ENCODE results near the gene NXPE4. TPM values are rescaled to one million over a fixed set of nuclear protein-coding genes. Genes with fewer than 3 reads are reported as not detected.
"Not testable (repeated sequence)": the region's sequence is repeated elsewhere in the genome, so short reads cannot be mapped to it uniquely, and the experiment has no call there.

NXPE4 gene
- total and polyA plus RNA-seq, 4 experiments from 2014 or later, result not detected

DNA sequence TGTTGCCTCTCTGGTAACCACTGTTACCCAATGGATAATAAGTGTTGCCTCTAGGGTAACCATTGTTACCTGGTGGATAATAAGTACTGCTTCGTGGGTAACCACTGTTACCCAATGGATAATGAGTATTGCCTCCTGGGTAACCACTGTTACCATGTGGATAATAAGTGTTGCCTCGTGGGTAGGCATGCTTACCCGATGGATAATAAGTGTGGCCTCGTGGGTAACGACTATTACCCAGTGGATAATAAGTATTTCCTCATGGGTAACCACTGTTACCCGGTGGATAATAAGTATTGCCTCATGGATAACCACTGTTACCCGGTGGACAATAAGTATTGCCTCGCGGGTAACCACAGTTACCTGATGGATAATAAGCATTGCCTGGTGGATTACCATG lies 13.8 kb upstream of the NXPE4 start:
- Mint-ChIP-seq H3K4me1 (no peaks in the 10 kb centered on the region), H3K4me3 (no peak overlapping the region), H3K9me3 (peaks cover 0 to 6% (median under 1%) of the 10 kb centered on the region in 8 donors), H3K27me3 (no peaks in the 10 kb centered on the region), H3K27ac (no peak overlapping the region), H3K36me3 (no peaks in the 10 kb centered on the region)
- POLR2A ChIA-PET (ENCODE audit: partially characterized antibody), result no interaction called here
- Histone ChIP-seq H3K9me3 (ENCODE audit: control insufficient read depth in 1 of 2, low read length in 2 of 2) (no peaks in the 10 kb centered on the region), H3K4me1 (ENCODE audit: insufficient read depth, low read length) (no peaks in the 10 kb centered on the region), H3K27ac (ENCODE audit: low read depth, low read length) (no peak overlapping the region), H3K4me3 (ENCODE audit: low read length in 2 of 2) (no peak overlapping the region), H3K36me3 (ENCODE audit: insufficient read depth, low read length) (no peaks in the 10 kb centered on the region), H3K27me3 (ENCODE audit: insufficient read depth, low read length) (no peaks in the 10 kb centered on the region)
- no peak for DNase-seq
- intact Hi-C loops (cut with micrococcal nuclease), result no loop called here
- CTCF ChIA-PET (ENCODE audit: partially characterized antibody), result no interaction called here

GRCh38 chr11:114608605-114609004 lies 13.0 kb upstream of the NXPE4 start:
- not testable (repeated sequence) for H3K4me1 ChIP-seq (ENCODE audit: insufficient read depth, low read length)

GRCh38 chr11:114607753-114608459 lies 12.3 kb upstream of the NXPE4 start:
- Mint-ChIP-seq H3K36me3 (no peaks in the 10 kb centered on the region), H3K27me3 (no peaks in the 10 kb centered on the region), H3K4me3 (no peak overlapping the region), H3K9me3 (peaks cover 0 to 9% (median 0%) of the 10 kb centered on the region in 8 donors), H3K4me1 (no peaks in the 10 kb centered on the region), H3K27ac (no peak overlapping the region)
- H3K27ac ChIP-seq (ENCODE audit: low read depth, low read length), result no peak overlapping the region
- H3K4me1 ChIP-seq (ENCODE audit: insufficient read depth, low read length), result no peaks in the 10 kb centered on the region
- H3K4me3 ChIP-seq (ENCODE audit: low read length in 2 of 2), result no peak overlapping the region
- intact Hi-C loops (cut with micrococcal nuclease), result no loop called here
- no peaks in the 10 kb centered on the region for H3K36me3 ChIP-seq (ENCODE audit: insufficient read depth, low read length)
- ChIA-PET POLR2A (ENCODE audit: partially characterized antibody) (no interaction called here), CTCF (ENCODE audit: partially characterized antibody) (no interaction called here)
- no peaks in the 10 kb centered on the region for H3K27me3 ChIP-seq (ENCODE audit: insufficient read depth, low read length)
- no peaks in the 10 kb centered on the region for H3K9me3 ChIP-seq (ENCODE audit: control insufficient read depth in 1 of 2, low read length in 2 of 2)
- no peak for DNase-seq

More at GRCh38 chr11:114608605-114609004, 13.0 kb upstream of the NXPE4 start:
- H3K36me3 Mint-ChIP-seq; H3K4me3 ChIP-seq (ENCODE audit: low read length in 2 of 2); H3K27me3 Mint-ChIP-seq; H3K9me3 ChIP-seq (ENCODE audit: control insufficient read depth in 1 of 2, low read length in 2 of 2); DNase-seq; H3K4me1 Mint-ChIP-seq; H3K27ac Mint-ChIP-seq; H3K27ac ChIP-seq (ENCODE audit: low read depth, low read length); H3K36me3 ChIP-seq (ENCODE audit: insufficient read depth, low read length); H3K9me3 Mint-ChIP-seq; H3K4me3 Mint-ChIP-seq; POLR2A ChIA-PET (ENCODE audit: partially characterized antibody); H3K27me3 ChIP-seq (ENCODE audit: insufficient read depth, low read length); intact Hi-C loops (cut with micrococcal nuclease); CTCF ChIA-PET (ENCODE audit: partially characterized antibody): not testable (repeated sequence)

GRCh38 chr11:114606802-114607075 lies 11.2 kb upstream of the NXPE4 start:
- H3K9me3 Mint-ChIP-seq; intact Hi-C loops (cut with micrococcal nuclease); H3K27ac ChIP-seq (ENCODE audit: low read depth, low read length); POLR2A ChIA-PET (ENCODE audit: partially characterized antibody); H3K27me3 ChIP-seq (ENCODE audit: insufficient read depth, low read length); H3K4me1 Mint-ChIP-seq; H3K36me3 ChIP-seq (ENCODE audit: insufficient read depth, low read length); H3K9me3 ChIP-seq (ENCODE audit: control insufficient read depth in 1 of 2, low read length in 2 of 2); H3K4me3 ChIP-seq (ENCODE audit: low read length in 2 of 2); DNase-seq; H3K4me3 Mint-ChIP-seq; H3K27ac Mint-ChIP-seq; H3K36me3 Mint-ChIP-seq; H3K4me1 ChIP-seq (ENCODE audit: insufficient read depth, low read length); CTCF ChIA-PET (ENCODE audit: partially characterized antibody); H3K27me3 Mint-ChIP-seq: not testable (repeated sequence)

- no peaks in the 10 kb centered on the region for H3K4me1 Mint-ChIP-seq
- no peak overlapping the region for H3K27ac ChIP-seq (ENCODE audit: low read depth, low read length)
- no peaks in the 10 kb centered on the region for H3K36me3 Mint-ChIP-seq
- H3K4me3 ChIP-seq (ENCODE audit: low read length in 2 of 2), result no peak overlapping the region
- CTCF ChIA-PET (ENCODE audit: partially characterized antibody), result no interaction called here
- DNase-seq, result no peak
- H3K27ac Mint-ChIP-seq, result no peak overlapping the region
- H3K4me3 Mint-ChIP-seq, result no peak overlapping the region
- H3K4me1 ChIP-seq (ENCODE audit: insufficient read depth, low read length), result no peaks in the 10 kb centered on the region
- H3K36me3 ChIP-seq (ENCODE audit: insufficient read depth, low read length), result no peaks in the 10 kb centered on the region
- intact Hi-C loops (cut with micrococcal nuclease), result no loop called here
- H3K9me3 Mint-ChIP-seq, result peaks cover 0 to 9% (median 0%) of the 10 kb centered on the region in 8 donors
- H3K27me3 ChIP-seq (ENCODE audit: insufficient read depth, low read length), result no peaks in the 10 kb centered on the region
- H3K9me3 ChIP-seq (ENCODE audit: control insufficient read depth in 1 of 2, low read length in 2 of 2), result no peaks in the 10 kb centered on the region
- H3K27me3 Mint-ChIP-seq, result no peaks in the 10 kb centered on the region
- POLR2A ChIA-PET (ENCODE audit: partially characterized antibody), result no interaction called here
These were observed 10.6 kb upstream of the NXPE4 start for GRCh38 chr11:114606003-114606801.

DNA sequence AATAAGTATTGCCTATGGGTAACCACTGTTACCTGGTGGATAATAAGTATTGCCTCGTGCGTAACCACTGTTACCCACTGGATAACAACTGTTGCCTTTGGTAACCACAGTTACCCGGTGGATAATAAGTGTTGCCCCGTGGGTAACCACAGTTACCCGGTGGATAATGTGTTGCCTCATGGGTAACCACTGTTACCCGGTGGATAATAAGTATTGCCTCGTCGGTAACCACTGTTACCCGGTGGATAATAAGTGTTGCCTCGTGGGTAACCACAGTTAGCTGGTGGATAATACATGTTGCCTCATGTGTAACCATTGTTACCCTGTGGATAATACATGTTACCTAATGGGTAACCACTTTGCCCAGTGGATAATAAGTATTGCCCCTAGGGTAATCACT lies 9.8 kb upstream of the NXPE4 start:
- ChIA-PET CTCF (ENCODE audit: partially characterized antibody) (no interaction called here), POLR2A (ENCODE audit: partially characterized antibody) (no interaction called here)
- no peak overlapping the region for H3K27ac Mint-ChIP-seq
- Histone ChIP-seq H3K4me1 (ENCODE audit: insufficient read depth, low read length) (no peaks in the 10 kb centered on the region), H3K9me3 (ENCODE audit: control insufficient read depth in 1 of 2, low read length in 2 of 2) (no peaks in the 10 kb centered on the region), H3K27ac (ENCODE audit: low read depth, low read length) (no peak overlapping the region), H3K27me3 (ENCODE audit: insufficient read depth, low read length) (no peaks in the 10 kb centered on the region), H3K4me3 (ENCODE audit: low read length in 2 of 2) (no peak overlapping the region), H3K36me3 (ENCODE audit: insufficient read depth, low read length) (no peaks in the 10 kb centered on the region)
- H3K27me3 Mint-ChIP-seq, result no peaks in the 10 kb centered on the region
- H3K4me1 Mint-ChIP-seq, result no peaks in the 10 kb centered on the region
- H3K9me3 Mint-ChIP-seq, result peaks cover 0 to 9% (median 0%) of the 10 kb centered on the region in 8 donors
- H3K36me3 Mint-ChIP-seq, result no peaks in the 10 kb centered on the region
- intact Hi-C loops (cut with micrococcal nuclease), result no loop called here
- no peak overlapping the region for H3K4me3 Mint-ChIP-seq
- no peak for DNase-seq

GRCh38 chr11:114604886-114605285 lies 9.3 kb upstream of the NXPE4 start:
- H3K9me3 ChIP-seq (ENCODE audit: control insufficient read depth in 1 of 2, low read length in 2 of 2), result no peaks in the 10 kb centered on the region
- Mint-ChIP-seq H3K9me3 (peaks cover 0 to 9% (median 0%) of the 10 kb centered on the region in 8 donors), H3K36me3 (no peaks in the 10 kb centered on the region), H3K4me1 (no peaks in the 10 kb centered on the region), H3K27me3 (no peaks in the 10 kb centered on the region), H3K27ac (no peak overlapping the region), H3K4me3 (no peak overlapping the region)
- no peak overlapping the region for H3K4me3 ChIP-seq (ENCODE audit: low read length in 2 of 2)
- no peak overlapping the region for H3K27ac ChIP-seq (ENCODE audit: low read depth, low read length)
- POLR2A ChIA-PET (ENCODE audit: partially characterized antibody), result no interaction called here
- no peaks in the 10 kb centered on the region for H3K4me1 ChIP-seq (ENCODE audit: insufficient read depth, low read length)
- CTCF ChIA-PET (ENCODE audit: partially characterized antibody), result no interaction called here
- no peak for DNase-seq
- H3K27me3 ChIP-seq (ENCODE audit: insufficient read depth, low read length), result no peaks in the 10 kb centered on the region
- intact Hi-C loops (cut with micrococcal nuclease), result no loop called here
- no peaks in the 10 kb centered on the region for H3K36me3 ChIP-seq (ENCODE audit: insufficient read depth, low read length)

Data from CD4-positive, alpha-beta memory T cell (primary cell).